Transverse colon (tissue), 4 donors: ENCODE results near the gene PDE4D.

Source experiments
- CTCF ChIP-seq, 5 experiments: fragments of 200-600 bp in 3 of 5; fragments of 450-650 bp in 2 of 5; sonication (generic) in 3 of 5; IDR thresholded peaks; 1 replicate in 2 of 5; 2 replicates in 3 of 5; pipeline ENCODE4 v1.5.1; 2016 to 2017; ENCODE audit warnings: antibody characterized with exemption in 5 of 5, inconsistent platforms in 3 of 5, mild to moderate bottlenecking in 2 of 5, moderate library complexity in 1 of 5
- EP300 ChIP-seq: sonication (generic); formaldehyde crosslinking; IDR thresholded peaks from one replicate; pipeline ENCODE4 v1.6.1; 2017; ENCODE audit warnings: antibody characterized with exemption, low read depth
- POLR2A ChIP-seq: fragments of 450-650 bp; IDR thresholded peaks from one replicate; pipeline ENCODE4 v1.6.1; 2016; ENCODE audit warnings: antibody characterized with exemption, mild to moderate bottlenecking, moderate library complexity
- POLR2AphosphoS5 ChIP-seq, 3 donors: sonication (generic); formaldehyde crosslinking; IDR thresholded peaks; one replicate each; pipeline ENCODE4 v1.6.1; 2016; ENCODE audit warnings: antibody characterized with exemption in 3 of 3

DNA sequence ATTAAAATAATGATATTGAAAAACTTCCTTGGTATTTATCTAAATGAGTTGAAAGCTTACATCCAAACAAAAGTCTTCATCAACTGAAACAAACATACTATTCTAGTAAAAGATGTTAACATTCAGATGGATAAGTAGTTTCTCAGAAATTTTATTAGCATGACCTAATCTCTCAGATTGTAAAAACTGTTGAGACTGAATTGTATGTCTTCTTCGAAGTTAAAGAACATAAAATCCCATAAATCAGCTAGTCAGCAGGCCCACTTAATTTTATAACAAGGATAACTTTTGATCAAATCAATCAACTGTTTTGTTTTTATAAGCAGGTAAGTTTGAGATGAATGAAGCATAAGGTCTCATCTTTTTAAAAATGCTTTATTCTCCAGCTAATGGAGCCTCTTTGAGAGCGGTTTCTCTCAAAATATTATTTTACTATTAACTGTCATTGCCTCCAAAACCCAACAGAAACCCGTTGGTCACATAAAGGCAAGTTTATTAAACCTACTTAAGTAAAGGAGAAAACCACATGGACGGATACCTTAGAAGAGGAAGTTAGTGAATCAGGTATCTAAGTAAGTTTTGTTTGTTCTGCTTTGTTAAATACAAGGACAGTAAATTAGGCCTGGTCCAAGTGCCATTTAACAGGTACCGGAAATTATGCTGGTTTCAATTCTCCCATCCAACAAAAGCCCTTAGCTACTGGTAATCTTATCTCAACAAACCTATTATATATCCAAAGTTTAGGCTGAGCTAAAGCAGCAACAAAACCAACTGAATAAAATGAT lies 457.0 kb downstream of the PDE4D start:
- TF ChIP-seq CTCF (IDR thresholded peaks at IDR 0.05), result no peak
- no peak for TF ChIP-seq POLR2A
- no peak for TF ChIP-seq EP300
- TF ChIP-seq POLR2AphosphoS5 (IDR thresholded peaks at IDR 0.05), result no peak
